Activated CD4-positive, alpha-beta T cell treated with anti-CD3 and anti-CD28 coated beads, Interleukin-2, amount 50 U/mL, for 48 hours (primary cell): ENCODE measurements around the gene COL5A1.

Source experiments
- DNase-seq, 2 experiments: peaks; one replicate each; pipeline ENCODE4 v3.0.0-alpha.2; 2020

Gene COL5A1

DNA sequence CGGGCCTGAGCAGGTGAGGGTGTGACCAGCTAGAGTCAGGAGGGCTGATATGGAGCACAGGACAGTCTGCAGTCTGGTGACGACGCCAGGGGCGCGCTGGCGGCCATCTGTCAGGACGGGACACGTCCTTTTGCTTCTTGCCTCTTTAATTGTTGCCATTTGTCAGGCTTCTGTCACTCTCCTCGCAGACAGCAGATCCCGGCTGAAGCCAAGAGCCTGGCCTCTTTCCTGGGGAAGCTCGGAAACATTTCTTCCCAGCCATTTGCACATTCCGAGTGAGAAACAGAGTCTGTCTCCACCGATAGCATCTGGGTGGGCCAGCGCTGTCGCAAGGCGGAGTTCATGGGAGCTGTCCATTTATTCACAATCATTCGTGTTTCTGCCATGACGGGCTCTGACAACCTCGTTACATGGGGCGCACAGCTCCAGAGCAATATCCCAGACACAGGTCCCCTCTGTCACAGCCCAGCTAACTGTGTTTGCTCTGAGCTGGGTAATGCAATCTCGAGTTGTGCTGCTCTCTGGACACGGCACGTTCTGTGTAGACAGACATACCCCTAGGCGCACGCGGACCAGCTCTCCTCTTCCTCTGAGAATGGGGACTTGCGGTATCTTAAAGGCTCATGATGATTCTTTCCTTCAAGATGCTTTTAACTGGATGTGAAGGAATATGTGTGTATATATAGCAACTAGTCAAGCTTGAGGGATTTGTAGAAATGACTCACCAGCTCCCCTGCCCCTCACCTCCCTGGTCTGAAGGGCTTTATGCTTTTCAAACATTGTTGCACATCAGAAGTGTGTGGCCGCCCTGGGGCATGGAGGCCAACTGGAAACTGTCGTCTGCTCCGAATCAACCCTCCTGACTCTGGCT lies 133.7 kb downstream of the COL5A1 start:
- no peak for DNase-seq

DNA sequence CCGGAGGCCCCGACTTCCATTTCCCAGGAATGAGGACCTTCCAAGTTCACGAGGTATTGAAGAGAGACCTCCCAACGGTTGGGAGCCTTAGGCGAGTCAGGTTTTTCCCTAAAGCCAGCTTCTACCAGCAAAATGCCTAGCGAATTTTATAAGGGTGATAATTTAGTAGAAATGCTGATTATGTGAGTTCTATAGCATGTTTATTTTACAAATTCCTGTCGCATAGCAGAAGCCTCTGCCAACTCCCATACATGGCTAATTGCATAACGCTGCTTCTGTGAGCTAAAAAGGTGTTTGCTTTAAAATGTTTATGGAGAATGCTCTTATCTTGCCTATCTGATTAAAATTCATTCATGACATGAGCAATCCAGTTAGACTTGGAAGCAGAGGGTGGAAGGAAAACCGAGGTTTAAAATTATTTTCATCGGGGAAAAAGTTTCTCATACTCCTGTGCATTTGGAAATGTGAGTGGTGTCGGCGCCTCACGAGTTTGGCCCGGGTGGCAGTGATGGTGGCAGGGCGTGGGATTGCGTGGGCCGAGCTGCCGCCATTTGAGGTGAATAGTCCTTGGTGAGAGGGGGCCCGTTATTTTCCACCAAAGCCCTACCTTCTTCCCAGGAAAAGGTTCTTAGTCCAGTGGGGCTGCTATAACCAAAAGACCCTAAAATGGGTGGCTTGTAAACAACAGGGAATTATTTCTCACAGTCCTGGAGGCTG lies 134.6 kb downstream of the COL5A1 start:
- no peak for DNase-seq

DNA sequence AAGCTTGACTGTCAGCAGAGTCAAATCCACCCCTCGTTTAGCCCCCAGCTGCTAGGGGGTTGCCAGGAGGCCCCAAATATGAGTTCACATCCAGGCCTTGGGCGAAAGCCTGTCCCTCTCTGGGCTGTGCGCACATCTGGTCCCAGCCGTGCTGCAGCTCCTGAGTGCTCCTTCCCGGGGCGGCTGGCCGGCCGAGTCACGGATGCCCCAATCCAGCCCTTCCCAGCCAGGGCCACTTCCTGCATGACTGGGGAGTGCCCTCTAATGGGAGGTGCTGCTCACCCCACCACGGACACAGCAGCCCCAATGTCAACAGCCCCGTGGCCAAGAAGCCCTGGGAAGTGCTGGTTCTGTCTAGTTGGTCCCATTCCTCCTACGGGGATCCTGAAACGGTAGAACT lies 135.6 kb downstream of the COL5A1 start:
- no peak for DNase-seq

DNA sequence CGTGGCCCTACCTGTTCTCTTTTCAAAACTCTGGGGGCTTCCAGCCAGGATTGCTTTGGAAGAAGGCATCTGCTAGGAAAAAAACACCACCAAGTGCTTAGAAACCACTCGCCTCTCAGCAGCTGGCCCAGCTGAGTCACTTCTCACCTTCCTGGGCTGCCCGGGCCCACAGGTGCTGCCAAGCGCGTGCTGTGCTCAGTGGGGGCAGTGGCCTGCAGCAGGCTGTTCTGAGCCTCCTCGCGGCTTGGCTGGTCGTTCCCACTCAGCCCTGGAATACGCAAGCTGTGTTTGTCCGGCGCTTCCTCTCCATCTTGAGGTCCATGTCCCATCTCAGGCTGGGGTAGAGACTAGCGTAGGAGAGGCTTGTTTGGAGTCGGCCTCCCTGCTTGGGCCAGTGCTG lies 136.6 kb downstream of the COL5A1 start:
- no peak for DNase-seq

DNA sequence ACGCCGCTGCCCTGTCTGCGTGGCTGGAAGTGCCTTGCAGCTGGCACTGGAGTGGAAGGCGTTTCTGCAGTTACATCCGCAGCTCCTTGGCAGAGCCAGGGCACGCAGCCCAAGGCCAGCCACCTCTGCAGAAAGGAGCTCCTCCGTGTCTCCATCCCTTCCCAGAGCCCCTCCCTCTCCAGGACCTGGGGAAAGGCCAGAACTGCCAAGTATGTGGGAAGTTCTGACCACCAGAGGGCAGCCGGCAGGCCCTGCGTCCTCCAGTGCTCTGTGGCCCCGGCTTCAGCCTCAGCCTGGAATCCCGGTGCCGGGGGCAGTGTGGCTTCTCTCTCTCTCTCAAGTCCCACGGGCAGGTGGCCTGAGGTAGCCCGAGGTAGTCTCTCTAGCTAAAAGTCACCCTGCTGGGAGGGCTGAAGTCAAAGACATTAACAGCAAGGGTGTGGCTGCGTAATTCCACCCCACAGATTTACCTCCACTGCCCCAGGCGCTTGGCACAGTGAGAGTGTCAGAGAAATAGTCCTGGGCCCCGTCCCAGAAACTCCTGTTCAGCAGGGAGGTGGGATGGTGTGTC lies 137.3 kb downstream of the COL5A1 start:
- DNase-seq: no peak

DNA sequence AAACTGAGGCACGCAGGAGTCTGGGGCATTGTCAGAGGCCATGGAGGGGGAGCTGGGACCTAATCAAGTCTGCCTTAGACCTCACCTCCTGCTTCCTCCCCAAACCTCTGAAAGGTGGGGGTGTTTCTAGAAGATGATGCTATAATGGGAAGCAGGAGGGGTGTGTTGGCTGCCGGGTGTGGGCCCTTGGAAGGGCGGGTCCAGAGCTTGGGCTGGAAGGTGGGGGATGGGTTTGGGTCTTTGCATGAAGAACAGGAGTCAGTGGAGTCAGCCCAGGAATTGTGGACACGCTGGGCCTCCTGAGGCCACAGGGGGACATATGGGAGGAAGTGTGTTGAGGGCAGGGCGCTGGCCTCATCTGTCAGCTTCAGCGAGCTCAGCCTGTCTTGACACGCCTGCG lies 138.0 kb downstream of the COL5A1 start:
- no peak for DNase-seq

DNA sequence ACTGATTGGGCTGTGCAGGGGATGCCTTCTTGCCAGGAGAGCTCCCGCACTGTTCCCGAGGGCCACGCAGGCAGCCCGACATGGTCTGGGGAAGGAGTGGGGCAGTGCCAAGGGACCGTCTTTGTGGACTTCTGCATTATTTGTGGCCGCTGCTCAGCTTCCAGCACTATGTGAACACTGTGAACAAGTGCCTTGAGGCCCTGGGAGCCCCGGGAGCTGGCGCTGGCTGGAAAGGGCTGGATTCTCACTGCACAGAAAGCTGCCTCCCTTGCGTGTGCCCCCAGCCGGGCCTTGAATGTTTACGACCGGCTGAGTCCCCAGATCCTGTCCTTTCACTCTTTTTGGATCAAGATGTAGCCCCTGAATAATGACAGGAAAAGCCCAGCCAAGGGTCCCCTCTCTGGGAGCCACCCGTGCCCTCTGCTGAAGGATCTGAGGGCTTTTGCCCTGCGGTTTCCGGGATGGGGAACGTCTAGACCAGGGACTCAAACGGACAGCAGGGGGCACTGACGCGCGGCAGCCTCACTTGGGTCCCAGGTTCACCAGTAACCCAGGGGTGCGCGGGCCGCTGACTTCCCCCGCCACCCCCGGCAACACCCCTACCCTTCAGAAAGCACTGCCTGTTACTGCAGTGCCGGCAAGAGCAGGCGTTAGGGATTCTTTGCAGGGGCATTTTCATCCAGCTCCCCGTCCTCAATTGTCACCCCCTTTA lies 140.1 kb downstream of the COL5A1 start:
- DNase-seq: peak in 1 of 2 experiments; percentile 16

DNA sequence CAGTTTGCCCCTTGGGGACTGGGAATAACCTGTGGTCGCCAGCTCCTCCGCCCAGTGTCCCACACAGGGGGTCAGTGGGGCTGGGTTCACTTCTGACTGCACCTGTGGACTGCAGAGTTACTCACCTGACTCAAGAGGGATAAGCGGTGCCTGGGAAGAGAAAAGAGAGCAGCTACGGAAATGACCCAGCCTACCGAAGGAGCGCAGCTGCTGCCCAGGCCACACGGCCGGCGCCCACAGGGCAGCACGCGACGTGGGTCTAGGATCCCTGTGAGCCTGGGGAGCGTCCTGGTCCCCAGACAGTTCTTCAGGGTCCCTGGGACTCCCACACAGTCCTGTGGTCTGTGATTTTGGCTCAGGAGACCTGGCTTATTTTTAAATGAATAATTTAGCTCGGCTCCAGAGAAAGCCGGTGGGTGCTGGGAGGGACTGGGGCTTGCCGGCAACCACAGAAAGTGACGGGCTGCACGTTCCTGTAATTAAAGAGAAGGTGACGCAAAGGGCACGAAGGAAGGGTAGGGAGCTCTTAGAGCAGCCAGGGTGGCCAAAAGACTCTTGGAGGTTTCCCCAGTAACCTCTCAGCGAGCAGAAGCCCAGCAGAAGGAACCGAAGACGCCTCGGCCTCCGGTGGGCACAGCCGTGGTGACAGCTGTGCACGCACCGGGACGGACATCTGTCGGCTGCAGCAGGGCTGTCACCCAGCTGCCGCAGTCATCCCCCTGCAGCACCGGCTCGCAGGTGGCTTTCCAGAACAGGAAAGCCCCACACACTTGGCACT lies 141.5 kb downstream of the COL5A1 start:
- DNase-seq: no peak

DNA sequence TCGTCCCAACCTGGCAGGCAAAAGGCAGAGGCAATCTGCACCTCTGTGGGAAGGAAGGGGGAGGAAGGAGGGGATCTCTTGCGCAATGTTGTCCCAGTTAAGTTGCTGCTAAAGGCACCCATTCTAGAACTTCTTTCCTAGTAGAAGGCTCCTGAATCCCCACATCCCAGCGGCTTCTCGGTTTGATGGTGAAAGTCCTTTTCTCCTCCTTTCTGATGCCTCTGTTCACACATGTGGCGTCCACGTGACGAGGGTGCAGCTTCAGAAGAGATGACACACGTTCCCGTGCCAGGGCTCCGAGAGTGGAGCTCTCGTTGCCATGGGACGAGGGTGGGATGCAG lies 142.1 kb downstream of the COL5A1 start:
- no peak for DNase-seq

DNA sequence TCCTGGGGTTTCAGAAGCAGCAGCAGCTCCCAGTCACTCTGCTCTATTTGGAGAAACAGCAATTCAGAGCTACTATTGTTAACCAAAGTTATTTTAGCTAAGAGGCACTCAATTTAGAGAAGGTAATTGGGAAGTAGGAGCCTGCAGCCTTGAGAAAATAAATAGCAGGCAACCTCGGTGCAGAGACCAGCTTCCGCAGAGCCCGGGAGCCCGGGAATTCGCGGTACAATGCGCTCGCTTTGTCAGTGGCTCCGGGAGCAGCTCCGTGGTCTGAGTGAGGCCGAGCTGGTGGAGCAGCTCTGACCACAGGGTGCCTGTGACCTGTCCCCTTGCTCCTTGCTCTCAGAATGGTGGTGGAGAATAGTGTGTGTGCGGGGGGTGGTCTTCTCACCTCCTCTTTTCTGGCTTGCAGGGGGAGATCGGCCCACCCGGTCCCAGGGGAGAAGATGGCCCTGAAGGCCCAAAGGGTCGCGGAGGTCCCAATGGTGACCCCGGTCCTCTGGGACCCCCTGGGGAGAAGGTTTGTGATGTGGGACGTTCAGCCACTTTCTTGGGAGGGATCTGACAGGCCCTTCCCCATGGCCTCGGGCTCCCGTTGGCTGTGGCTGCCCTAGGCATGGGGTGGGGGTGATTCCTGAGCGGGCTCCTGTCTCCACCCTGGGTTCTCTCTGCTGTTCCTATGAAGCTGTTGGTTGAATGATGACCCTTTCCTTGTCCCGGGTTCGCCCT lies 143.1 kb downstream of the COL5A1 start:
- DNase-seq: no peak

DNA sequence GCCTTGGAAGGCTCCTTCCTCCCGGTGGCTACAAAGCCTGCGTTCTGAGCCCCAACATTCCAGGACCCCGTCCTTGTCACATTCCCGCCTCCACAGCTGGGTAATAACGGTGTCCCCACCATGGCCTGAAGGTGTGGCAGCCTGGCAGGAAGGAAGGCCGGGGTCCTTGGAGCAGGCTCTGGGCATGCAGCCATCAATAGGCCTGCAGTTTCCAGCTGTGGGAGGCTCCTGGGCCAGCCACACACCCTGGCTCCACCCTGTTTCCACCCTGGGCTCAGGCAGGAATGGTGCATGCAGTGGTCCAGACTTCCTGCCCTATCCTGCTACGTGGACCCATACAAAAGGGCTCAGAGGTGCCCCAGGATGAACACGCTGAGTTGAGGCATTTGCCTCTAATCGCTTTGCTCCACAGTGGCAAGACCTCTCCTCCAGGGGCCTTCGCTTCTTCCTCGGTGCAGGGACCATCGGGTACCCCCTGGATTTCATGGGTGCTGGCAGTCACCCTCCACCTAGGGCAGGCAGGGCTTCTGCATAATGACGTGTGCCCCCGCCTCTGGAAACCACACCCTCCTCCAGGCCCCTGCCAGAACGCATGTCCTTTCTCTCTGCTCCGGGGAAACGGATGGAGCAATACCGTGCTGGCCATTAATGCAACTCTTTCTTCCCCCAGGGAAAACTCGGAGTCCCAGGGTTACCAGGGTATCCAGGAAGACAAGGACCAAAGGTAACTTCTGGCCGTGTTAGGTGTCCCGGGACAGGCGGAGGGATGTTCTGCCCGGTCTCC lies 143.9 kb downstream of the COL5A1 start:
- DNase-seq: no peak

DNA sequence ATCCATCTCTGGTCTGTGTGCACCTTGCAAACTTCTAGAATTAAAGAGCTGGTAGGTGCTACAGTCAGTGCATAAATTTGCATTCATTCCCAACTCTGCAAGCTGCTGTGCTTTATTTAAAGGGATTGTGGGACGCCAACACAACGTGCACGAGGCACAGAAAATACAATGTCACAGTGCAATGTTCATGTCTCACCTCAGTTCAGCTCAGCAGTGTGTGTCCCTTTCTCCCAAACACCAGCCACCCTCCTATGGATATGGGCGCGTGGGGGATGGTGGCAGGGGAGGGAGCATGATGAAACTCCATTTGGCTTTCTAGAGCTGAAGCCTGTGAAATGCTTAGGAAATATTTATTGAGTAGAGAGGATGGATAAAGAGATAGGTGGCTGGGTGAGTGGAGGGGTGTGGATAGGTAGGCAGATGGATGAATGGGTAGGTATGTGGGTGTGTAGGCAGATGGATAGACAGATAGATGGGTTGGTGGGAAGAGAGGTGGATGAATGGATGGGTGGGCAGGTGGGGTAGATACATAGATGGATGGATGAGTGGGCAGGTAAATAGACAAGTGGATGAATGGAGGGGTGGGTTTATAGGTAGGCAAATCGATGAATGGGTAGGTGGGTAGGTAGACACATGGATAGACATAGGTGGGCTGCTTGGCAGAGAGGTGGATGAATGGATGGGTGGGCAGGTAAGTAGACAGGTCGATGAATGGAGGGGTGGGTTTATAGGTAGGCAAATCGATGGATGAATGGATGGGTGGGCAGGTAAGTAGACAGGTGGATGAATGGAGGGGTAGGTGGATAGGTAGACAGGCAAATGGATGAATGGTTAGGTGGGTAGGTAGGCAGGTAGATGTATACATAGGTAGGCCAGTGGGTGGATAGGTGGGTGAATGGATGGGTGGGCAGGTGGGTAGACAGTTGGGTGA lies 146.3 kb downstream of the COL5A1 start:
- no peak for DNase-seq

DNA sequence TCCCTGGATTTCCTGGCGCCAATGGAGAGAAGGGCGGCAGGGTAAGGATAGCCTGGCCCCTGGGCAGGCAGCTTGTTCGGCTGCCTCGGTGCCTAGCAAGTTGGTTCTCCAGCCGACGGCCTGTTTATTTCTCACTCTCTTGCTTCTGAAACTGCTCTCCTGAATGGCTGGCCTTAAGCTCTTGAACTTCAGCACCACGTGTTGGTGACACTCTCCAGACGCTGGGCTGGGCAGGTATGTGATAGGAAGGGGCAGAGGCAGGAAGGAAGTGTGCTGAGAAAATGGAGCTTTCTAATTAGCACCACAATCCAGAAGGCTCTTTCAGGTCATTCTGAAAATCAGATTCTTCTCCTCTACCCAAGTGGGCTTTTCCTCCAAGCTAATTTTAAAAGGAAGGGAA lies 147.6 kb downstream of the COL5A1 start:
- no peak for DNase-seq

DNA sequence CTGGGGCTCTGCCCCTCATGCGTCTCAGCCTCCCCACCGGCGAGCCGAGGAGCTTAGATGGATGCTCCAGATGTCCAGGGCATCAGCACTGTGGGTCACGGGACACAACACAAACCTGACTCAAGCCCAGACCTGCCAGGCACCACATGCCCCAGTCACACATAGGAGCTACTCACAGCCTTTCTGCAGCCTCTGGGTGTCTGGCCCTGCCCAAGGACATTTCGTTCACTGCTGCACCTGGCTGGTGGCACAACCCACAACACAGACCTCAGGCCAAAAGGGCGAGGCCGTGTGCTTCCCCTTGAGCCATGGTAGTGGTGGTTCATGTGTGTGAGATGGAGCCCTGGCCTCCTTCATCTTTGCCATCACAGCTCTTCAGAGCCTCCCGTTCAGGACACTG lies 149.4 kb downstream of the COL5A1 start:
- no peak for DNase-seq

DNA sequence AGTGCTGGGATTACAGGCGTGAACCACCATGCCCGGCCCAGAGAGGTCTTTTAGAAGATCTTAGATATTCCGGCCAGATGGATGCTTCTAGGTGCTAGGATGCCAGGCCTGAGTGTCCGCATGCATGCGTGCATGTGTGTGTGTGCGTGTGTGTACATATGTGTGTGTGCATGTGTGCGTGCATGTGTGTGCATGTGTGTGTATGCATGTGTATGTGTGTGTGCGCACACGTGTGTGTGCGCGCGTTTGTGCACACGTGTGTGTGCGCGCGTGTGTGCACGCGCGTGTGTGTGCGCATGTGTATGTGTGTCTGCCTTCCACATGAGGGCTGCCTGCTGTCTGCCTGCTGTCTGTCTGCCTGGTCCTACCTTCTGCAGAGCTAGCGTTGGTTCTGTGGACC lies 151.0 kb downstream of the COL5A1 start:
- DNase-seq: no peak

DNA sequence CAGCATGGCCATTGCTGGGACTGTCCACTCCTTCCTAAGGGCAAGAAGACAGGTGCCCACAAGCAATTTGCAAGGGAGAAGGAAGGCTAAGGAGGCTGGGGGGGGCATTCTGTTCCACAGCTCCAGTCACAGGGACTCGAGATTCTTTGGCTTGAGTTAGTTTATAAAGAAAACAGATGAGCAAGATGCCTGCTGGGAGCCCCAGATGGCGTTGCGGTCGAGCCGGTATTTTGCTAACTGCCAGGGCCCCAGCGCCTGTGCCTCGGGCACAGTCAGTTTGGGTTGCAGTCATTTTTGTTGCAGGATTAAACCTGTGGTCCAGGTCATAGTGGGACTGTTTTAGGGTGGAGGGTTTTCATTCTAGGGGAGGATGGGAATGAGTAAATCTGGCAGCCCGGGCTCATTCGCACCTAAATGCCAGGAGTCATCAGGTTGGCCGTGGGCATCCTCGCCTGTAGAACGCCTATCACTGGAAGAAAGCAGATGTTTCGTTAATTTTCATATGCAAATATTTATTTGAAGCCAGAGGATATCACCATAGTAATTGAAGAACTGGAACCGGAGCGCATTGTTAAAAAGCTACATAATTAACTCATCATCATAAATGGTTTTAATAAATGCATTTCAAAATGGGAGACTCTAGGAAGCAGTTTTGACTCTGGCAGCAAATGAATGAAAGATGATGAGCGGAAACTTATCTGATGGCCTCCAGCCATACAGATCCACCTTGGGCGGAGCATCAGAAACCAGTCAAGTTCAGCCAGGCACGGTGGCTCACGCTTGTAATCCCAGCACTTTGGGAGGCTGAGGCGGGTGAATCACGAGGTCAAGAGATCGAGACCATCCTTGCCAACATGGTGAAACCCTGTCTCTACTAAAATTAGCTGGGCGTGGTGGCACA lies 151.9 kb downstream of the COL5A1 start:
- no peak for DNase-seq

DNA sequence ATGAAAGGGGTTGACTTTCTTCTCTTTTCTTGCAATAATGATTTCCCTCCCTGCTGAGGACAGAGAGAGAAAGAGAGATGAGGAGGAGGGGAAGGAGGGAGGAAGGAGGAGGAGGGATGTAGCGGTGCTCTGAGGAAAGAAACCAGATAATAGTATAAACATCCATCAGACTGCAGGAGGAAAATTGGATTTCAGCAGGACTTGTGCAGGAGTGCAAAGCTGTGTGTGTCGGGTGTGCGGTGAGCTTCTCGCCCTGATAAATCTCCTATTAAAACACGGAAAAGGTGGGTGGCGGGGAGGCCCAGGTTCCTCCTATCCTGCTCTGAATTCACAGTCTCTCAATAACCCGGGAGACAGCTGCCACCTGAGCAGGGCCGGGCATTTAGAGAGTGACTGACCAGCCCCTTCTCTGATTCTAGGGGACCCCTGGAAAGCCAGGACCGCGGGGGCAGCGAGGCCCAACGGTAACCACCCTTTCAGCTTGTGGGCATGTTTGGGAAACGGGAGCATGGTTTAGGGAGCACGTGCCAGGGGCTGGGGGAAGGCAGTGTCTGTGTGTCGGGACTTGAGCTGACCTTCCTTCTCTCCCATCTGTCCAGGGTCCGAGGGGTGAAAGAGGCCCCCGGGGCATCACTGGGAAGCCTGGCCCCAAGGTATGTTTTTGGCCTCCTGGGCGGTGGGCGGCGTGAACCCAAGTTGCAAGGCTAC lies 153.2 kb downstream of the COL5A1 start:
- DNase-seq: no peak

DNA sequence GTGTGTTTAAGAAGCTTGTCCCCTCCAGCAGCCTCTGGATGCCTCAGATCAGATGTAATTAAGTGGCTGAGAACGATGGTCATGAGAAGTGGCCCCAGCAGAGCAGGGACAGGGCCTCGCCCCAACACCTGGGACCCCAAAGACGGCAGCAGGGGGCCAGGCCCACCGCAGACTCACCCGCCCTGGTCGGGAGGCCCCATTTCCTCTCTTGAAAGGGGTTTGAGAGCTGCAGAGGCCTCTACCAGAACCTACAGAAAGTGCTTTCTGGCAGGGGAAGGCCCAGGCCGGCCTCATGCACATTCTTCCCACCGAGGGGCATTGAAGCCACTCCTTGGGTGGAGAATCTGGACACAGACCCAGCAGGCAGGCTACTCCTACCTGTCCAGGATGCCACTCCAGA lies 153.8 kb downstream of the COL5A1 start:
- no peak for DNase-seq
